HepG2 (cell line): ENCODE data around the gene PPP1R13L.

Experiments used
- CBFB ChIP-seq: sonication (generic); formaldehyde crosslinking; IDR thresholded peaks from 2 replicates; pipeline ENCODE4 v1.4.0; 2020; ENCODE audit warnings: missing genetic modification reagents
- ELF4 ChIP-seq: sonication (generic); formaldehyde crosslinking; IDR thresholded peaks from 2 replicates; pipeline ENCODE4 v1.5.0; 2020; ENCODE audit warnings: missing genetic modification reagents, mild to moderate bottlenecking, moderate library complexity, borderline replicate concordance
- EP300 ChIP-seq, 3 experiments: sonication (generic) in 1 of 3; formaldehyde crosslinking in 1 of 3; IDR thresholded peaks; 2 replicates each; pipeline versions ENCODE4 v1.5.1 to v1.6.1; 2011 to 2020; ENCODE audit warnings: low read depth in 2 of 3, low read length in 2 of 3, borderline replicate concordance in 1 of 3, improper control_type of control experiment in 1 of 3, mild to moderate bottlenecking in 1 of 3, missing genetic modification reagents in 1 of 3, moderate library complexity in 1 of 3
- EZH2 ChIP-seq: conservative IDR thresholded peaks from 2 replicates; pipeline ENCODE4 v1.6.1; 2012; ENCODE audit warnings: mild to moderate bottlenecking, low read depth, low read length, moderate library complexity
- KAT2B ChIP-seq: fragments of 150-350 bp; IDR thresholded peaks from 2 replicates; pipeline ENCODE4 v1.6.1; 2014; ENCODE audit warnings: low read depth, low read length, borderline replicate concordance
- POLR2A ChIP-seq, 2 experiments: IDR thresholded peaks; 2 replicates each; pipeline ENCODE4 v1.6.1; 2011; ENCODE audit warnings: low read depth in 2 of 2, low read length in 2 of 2, mild to moderate bottlenecking in 1 of 2, moderate library complexity in 1 of 2; ENCODE audit not compliant: insufficient read depth in 1 of 2
- POLR2AphosphoS5 ChIP-seq: IDR thresholded peaks from 2 replicates; pipeline ENCODE4 v1.6.1; 2012; ENCODE audit warnings: low read depth, low read length
- ZNF234 ChIP-seq: sonication (generic); formaldehyde crosslinking; conservative IDR thresholded peaks from 2 replicates; pipeline ENCODE4 v1.5.1; 2020; ENCODE audit warnings: mild to moderate bottlenecking, missing genetic modification reagents
- ZNF253 ChIP-seq: sonication (generic); formaldehyde crosslinking; IDR thresholded peaks from 2 replicates; pipeline ENCODE4 v1.8.0; 2022; ENCODE audit warnings: mild to moderate bottlenecking, missing genetic modification reagents, borderline replicate concordance
- ZNF530 ChIP-seq: sonication (generic); formaldehyde crosslinking; IDR thresholded peaks from 2 replicates; pipeline ENCODE4 v1.5.0; 2020; ENCODE audit warnings: low read depth, mild to moderate bottlenecking, missing genetic modification reagents
- TF ChIP-seq, protein P1 (sequence below): IDR thresholded peaks from 2 replicates; pipeline ENCODE4 v1.6.1; 2012; ENCODE audit warnings: inconsistent platforms
- TF ChIP-seq, protein P2 (sequence below): sonication (generic); formaldehyde crosslinking; IDR thresholded peaks from 2 replicates; pipeline ENCODE4 v1.5.0; 2020; ENCODE audit warnings: mild to moderate bottlenecking, missing genetic modification reagents, moderate library complexity
- TF ChIP-seq, protein P3 (sequence below): sonication (generic); formaldehyde crosslinking; IDR thresholded peaks from 2 replicates; pipeline ENCODE4 v1.4.0; 2020; ENCODE audit warnings: mild to moderate bottlenecking, missing genetic modification reagents, borderline replicate concordance
- TF ChIP-seq, protein P4 (sequence below): sonication (generic); formaldehyde crosslinking; IDR thresholded peaks from 2 replicates; pipeline ENCODE4 v1.4.0; 2020; ENCODE audit warnings: missing genetic modification reagents

DNA sequence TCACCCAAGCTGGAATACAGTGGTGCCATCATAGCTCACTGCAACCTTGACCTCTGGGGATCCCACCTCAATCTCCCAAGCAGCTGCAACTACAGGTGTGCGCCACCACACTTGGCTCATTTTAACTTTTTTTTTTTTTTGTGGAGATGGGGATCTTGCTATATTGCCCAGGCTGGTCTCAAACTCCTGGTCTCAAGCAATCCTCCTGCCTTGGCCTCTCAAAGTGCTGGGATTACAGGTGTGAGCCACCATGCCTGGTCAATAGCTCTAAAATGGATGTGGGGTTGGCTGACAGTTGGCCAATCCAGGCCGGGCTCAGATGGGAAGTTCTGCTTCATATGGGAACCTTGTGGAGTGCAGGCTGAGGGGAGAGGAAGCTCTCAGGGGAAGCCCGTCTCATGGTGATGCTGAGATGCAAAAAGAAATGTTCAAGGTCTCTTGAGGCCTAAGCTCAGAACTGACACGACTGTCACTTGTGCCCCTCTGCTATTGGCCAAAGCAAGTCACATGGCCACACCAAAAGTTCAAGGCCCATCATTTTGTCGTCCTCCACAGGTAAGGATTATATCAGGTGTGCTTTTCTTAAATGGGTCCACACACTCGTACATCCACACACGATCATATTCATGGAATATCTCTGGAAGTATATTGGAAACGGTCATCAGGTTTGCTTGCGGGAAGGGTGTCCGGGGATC lies 71.1 kb downstream of the PPP1R13L start:
- TF ChIP-seq KAT2B (no peak), POLR2A (IDR thresholded peaks at IDR 0.05; ENCODE audit: insufficient read depth in 1 of 2, low read depth in 2 of 2, low read length in 2 of 2) (no peak), EZH2 (no peak), ZNF530 (CRISPR knock-in tag) (no peak), ELF4 (CRISPR knock-in tag) (no peak), ZNF234 (CRISPR knock-in tag) (no peak), CBFB (CRISPR knock-in tag) (no peak), EP300 (IDR thresholded peaks at IDR 0.05; ENCODE audit: low read depth in 2 of 2, low read length in 2 of 2) (no peak), EP300 (CRISPR knock-in tag; IDR thresholded peaks at IDR 0.05; ENCODE audit: borderline replicate concordance) (no peak), POLR2AphosphoS5 (no peak), ZNF253 (CRISPR knock-in tag) (no peak)
- TF ChIP-seq, protein P1, sequence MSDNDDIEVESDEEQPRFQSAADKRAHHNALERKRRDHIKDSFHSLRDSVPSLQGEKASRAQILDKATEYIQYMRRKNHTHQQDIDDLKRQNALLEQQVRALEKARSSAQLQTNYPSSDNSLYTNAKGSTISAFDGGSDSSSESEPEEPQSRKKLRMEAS, result no peak
- TF ChIP-seq, protein P2, sequence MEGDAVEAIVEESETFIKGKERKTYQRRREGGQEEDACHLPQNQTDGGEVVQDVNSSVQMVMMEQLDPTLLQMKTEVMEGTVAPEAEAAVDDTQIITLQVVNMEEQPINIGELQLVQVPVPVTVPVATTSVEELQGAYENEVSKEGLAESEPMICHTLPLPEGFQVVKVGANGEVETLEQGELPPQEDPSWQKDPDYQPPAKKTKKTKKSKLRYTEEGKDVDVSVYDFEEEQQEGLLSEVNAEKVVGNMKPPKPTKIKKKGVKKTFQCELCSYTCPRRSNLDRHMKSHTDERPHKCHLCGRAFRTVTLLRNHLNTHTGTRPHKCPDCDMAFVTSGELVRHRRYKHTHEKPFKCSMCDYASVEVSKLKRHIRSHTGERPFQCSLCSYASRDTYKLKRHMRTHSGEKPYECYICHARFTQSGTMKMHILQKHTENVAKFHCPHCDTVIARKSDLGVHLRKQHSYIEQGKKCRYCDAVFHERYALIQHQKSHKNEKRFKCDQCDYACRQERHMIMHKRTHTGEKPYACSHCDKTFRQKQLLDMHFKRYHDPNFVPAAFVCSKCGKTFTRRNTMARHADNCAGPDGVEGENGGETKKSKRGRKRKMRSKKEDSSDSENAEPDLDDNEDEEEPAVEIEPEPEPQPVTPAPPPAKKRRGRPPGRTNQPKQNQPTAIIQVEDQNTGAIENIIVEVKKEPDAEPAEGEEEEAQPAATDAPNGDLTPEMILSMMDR (CRISPR knock-in tag), result no peak
- TF ChIP-seq, protein P3, sequence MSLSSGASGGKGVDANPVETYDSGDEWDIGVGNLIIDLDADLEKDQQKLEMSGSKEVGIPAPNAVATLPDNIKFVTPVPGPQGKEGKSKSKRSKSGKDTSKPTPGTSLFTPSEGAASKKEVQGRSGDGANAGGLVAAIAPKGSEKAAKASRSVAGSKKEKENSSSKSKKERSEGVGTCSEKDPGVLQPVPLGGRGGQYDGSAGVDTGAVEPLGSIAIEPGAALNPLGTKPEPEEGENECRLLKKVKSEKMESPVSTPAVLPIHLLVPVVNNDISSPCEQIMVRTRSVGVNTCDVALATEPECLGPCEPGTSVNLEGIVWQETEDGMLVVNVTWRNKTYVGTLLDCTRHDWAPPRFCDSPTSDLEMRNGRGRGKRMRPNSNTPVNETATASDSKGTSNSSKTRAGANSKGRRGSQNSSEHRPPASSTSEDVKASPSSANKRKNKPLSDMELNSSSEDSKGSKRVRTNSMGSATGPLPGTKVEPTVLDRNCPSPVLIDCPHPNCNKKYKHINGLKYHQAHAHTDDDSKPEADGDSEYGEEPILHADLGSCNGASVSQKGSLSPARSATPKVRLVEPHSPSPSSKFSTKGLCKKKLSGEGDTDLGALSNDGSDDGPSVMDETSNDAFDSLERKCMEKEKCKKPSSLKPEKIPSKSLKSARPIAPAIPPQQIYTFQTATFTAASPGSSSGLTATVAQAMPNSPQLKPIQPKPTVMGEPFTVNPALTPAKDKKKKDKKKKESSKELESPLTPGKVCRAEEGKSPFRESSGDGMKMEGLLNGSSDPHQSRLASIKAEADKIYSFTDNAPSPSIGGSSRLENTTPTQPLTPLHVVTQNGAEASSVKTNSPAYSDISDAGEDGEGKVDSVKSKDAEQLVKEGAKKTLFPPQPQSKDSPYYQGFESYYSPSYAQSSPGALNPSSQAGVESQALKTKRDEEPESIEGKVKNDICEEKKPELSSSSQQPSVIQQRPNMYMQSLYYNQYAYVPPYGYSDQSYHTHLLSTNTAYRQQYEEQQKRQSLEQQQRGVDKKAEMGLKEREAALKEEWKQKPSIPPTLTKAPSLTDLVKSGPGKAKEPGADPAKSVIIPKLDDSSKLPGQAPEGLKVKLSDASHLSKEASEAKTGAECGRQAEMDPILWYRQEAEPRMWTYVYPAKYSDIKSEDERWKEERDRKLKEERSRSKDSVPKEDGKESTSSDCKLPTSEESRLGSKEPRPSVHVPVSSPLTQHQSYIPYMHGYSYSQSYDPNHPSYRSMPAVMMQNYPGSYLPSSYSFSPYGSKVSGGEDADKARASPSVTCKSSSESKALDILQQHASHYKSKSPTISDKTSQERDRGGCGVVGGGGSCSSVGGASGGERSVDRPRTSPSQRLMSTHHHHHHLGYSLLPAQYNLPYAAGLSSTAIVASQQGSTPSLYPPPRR (CRISPR knock-in tag), result no peak
- TF ChIP-seq, protein P4, sequence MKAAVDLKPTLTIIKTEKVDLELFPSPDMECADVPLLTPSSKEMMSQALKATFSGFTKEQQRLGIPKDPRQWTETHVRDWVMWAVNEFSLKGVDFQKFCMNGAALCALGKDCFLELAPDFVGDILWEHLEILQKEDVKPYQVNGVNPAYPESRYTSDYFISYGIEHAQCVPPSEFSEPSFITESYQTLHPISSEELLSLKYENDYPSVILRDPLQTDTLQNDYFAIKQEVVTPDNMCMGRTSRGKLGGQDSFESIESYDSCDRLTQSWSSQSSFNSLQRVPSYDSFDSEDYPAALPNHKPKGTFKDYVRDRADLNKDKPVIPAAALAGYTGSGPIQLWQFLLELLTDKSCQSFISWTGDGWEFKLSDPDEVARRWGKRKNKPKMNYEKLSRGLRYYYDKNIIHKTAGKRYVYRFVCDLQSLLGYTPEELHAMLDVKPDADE (CRISPR knock-in tag), result no peak
